Endothelial cell of umbilical vein (primary cell): Measurements from ENCODE around the gene PKNOX2. TPM values are rescaled to one million over a fixed set of nuclear protein-coding genes. Genes with fewer than 3 reads are reported as not detected.

ENCODE experiments used
- BruUV-seq: library from RNA; stranded (reverse); fragments of 400-500 nt; replicated peaks from 2 replicates; lab custom pipeline; 2021; lab: Mats Ljungman, UMichigan
- CTCF ChIA-PET: fragments of 300-600, 350-600 bp; sonication (Branson Sonifier 250); formaldehyde crosslinking; loops from one replicate; lab custom pipeline; 2021; ENCODE audit warnings: antibody characterized with exemption, inconsistent platforms; lab: Charles Lee
- POLR2A ChIA-PET: fragments of 300-600, 350-600 bp; sonication (Branson Sonifier 250); formaldehyde crosslinking; loops from one replicate; lab custom pipeline; 2021; ENCODE audit warnings: antibody characterized with exemption, inconsistent platforms; lab: Charles Lee
- DNase-seq: peaks from one replicate; pipeline ENCODE4 v3.0.0-alpha.2; 2011; ENCODE audit warnings: low read depth, low spot score
- FAIRE-seq: peaks from 2 replicates; lab custom pipeline; 2011; peaks lifted over from hg19 to GRCh38; lab: Jason Lieb, UNC
- H2AFZ ChIP-seq: 2 replicates; pipeline ENCODE4 v1.6.0; 2012; ENCODE audit warnings: low read depth, low read length, control low read depth, inconsistent platforms
- H3K27ac ChIP-seq: 2 replicates; pipeline ENCODE4 v1.5.1; 2011; ENCODE audit warnings: low read depth, mild to moderate bottlenecking, control low read depth, low read length, moderate library complexity; ENCODE audit not compliant: insufficient read depth
- H3K27me3 ChIP-seq, 2 experiments: 2 replicates each; pipeline versions ENCODE4 v1.6.0 to v1.6.1; 2011; ENCODE audit warnings: low read length in 2 of 2, mixed read lengths in 1 of 2; ENCODE audit not compliant: control insufficient read depth in 2 of 2, insufficient read depth in 2 of 2
- H3K36me3 ChIP-seq, 2 experiments: 2 replicates in 1 of 2; 3 replicates in 1 of 2; pipeline ENCODE4 v1.5.1; 2011; ENCODE audit warnings: low read length in 2 of 2, mild to moderate bottlenecking in 1 of 2, moderate library complexity in 1 of 2; ENCODE audit not compliant: control insufficient read depth in 2 of 2, insufficient read depth in 2 of 2; ENCODE audit errors: extremely low read depth in 1 of 2
- H3K4me1 ChIP-seq: 3 replicates; pipeline ENCODE4 v1.5.1; 2011; ENCODE audit warnings: mild to moderate bottlenecking, low read length; ENCODE audit not compliant: control insufficient read depth, insufficient read depth; ENCODE audit errors: extremely low read depth
- H3K4me2 ChIP-seq: 2 replicates; pipeline ENCODE4 v1.6.1; 2011; ENCODE audit warnings: low read length, control low read depth, mixed read lengths; ENCODE audit not compliant: insufficient read depth
- H3K4me3 ChIP-seq, 3 experiments: fragments of 200-600 bp in 1 of 3; sonication (generic), shearing (Covaris generic) in 1 of 3; replicated peaks in 1 of 3; 2 replicates each; pipeline ENCODE4 v1.5.1; 2011 to 2016; ENCODE audit warnings: control low read depth in 3 of 3, low read length in 3 of 3, mild to moderate bottlenecking in 2 of 3, inconsistent platforms in 1 of 3, low read depth in 1 of 3, moderate library complexity in 1 of 3; ENCODE audit not compliant: insufficient read depth in 1 of 3
- H3K79me2 ChIP-seq: 2 replicates; pipeline ENCODE4 v1.6.0; 2012; ENCODE audit warnings: low read length, inconsistent platforms; ENCODE audit not compliant: control insufficient read depth, insufficient read depth
- H3K9ac ChIP-seq: replicated peaks from 2 replicates; pipeline ENCODE3; 2011; ENCODE audit warnings: low read length, control low read depth; ENCODE audit not compliant: insufficient read depth; ENCODE audit errors: extremely low read depth
- H3K9me1 ChIP-seq: replicated peaks from 3 replicates; pipeline ENCODE4 v1.6.0; 2011; ENCODE audit warnings: mild to moderate bottlenecking, low read length; ENCODE audit not compliant: control insufficient read depth, insufficient read depth; ENCODE audit errors: extremely low read depth
- H3K9me3 ChIP-seq: replicated peaks from 2 replicates; pipeline ENCODE4 v1.5.1; 2012; ENCODE audit warnings: low read length, inconsistent platforms; ENCODE audit not compliant: control insufficient read depth, insufficient read depth
- H4K20me1 ChIP-seq: replicated peaks from 2 replicates; pipeline ENCODE3; 2011; ENCODE audit warnings: mild to moderate bottlenecking, low read length; ENCODE audit not compliant: control insufficient read depth, insufficient read depth; ENCODE audit errors: extremely low read depth
- EZH2 ChIP-seq: IDR thresholded peaks from 2 replicates; pipeline ENCODE4 v1.6.1; 2012; ENCODE audit warnings: borderline replicate concordance, low read depth, mild to moderate bottlenecking, moderate library complexity, low read length, inconsistent platforms; ENCODE audit not compliant: severe bottlenecking
- FOS ChIP-seq: IDR thresholded peaks from 2 replicates; pipeline ENCODE4 v1.6.1; 2011; ENCODE audit warnings: mild to moderate bottlenecking, low read length, moderate library complexity, borderline replicate concordance; ENCODE audit not compliant: insufficient read depth
- GATA2 ChIP-seq: IDR thresholded peaks from 2 replicates; pipeline ENCODE4 v1.7.0; 2011; ENCODE audit warnings: low read depth, mild to moderate bottlenecking, moderate library complexity, mixed read lengths, low read length; ENCODE audit not compliant: insufficient read length, insufficient read depth
- JUN ChIP-seq: IDR thresholded peaks from 2 replicates; pipeline ENCODE4 v1.6.1; 2011; ENCODE audit warnings: borderline replicate concordance, low read depth; ENCODE audit not compliant: insufficient read length, insufficient read depth
- MYC ChIP-seq: IDR thresholded peaks from one replicate; pipeline ENCODE4 v1.6.1; 2011; ENCODE audit warnings: mild to moderate bottlenecking, low read depth, low read length
- POLR2A ChIP-seq: IDR thresholded peaks from 2 replicates; pipeline ENCODE4 v1.6.1; 2012; ENCODE audit warnings: low read depth, mild to moderate bottlenecking, control low read depth, low read length
- POLR2AphosphoS5 ChIP-seq: IDR thresholded peaks from 2 replicates; pipeline ENCODE4 v1.6.1; 2012; ENCODE audit warnings: low read depth, mild to moderate bottlenecking, control low read depth, low read length, moderate library complexity; ENCODE audit not compliant: insufficient read depth
- dilution Hi-C: fragments of 300-500 bp; cut with MboI; formaldehyde crosslinking; loops from one replicate; pipeline ENCODE4 v1.15.0; 2019; ENCODE audit warnings: low sequenced_read_pairs; ENCODE audit not compliant: extremely low pct_ligation_motif_present
- intact Hi-C: fragments of 100-400 bp; cut with micrococcal nuclease; formaldehyde crosslinking; loops from one replicate; pipeline ENCODE4 v1.10.0; 2022
- polyA plus RNA-seq, 4 experiments: library from polyadenylated mRNA; depleted of rRNA in 3 of 4; stranded (reverse) in 3 of 4; unstranded in 1 of 4; fragments of >200 nt; gene quantifications; 2 replicates each; pipeline versions ENCODE4 v1.2.1 to v1.2.3, GENCODE V29; 2011 to 2012; ENCODE audit warnings: missing spikeins in 1 of 4
- total RNA-seq: library from RNA; stranded (reverse); gene quantifications from 2 replicates; pipeline ENCODE4 v1.2.3, GENCODE V29; 2021
- TF ChIP-seq, protein P1 (sequence below), 2 donors: IDR thresholded peaks; 1 replicate in 1 of 2; 2 replicates in 1 of 2; pipeline ENCODE4 v1.5.1; 2011; ENCODE audit warnings: low read length in 2 of 2, mild to moderate bottlenecking in 2 of 2, moderate library complexity in 2 of 2, control low read depth in 1 of 2, inconsistent platforms in 1 of 2, low read depth in 1 of 2; ENCODE audit not compliant: insufficient read depth in 1 of 2; ENCODE audit errors: extremely low read depth in 1 of 2
- TF ChIP-seq, protein P2 (sequence below): IDR thresholded peaks from 2 replicates; pipeline ENCODE4 v1.6.1; 2011; ENCODE audit not compliant: insufficient read depth, insufficient read length

The PKNOX2 gene
- total and polyA plus RNA-seq, 2 donors (not counting 3 experiments of a cell fraction or from before 2014, with no cell fraction given): 0.11 to 0.91 TPM

DNA sequence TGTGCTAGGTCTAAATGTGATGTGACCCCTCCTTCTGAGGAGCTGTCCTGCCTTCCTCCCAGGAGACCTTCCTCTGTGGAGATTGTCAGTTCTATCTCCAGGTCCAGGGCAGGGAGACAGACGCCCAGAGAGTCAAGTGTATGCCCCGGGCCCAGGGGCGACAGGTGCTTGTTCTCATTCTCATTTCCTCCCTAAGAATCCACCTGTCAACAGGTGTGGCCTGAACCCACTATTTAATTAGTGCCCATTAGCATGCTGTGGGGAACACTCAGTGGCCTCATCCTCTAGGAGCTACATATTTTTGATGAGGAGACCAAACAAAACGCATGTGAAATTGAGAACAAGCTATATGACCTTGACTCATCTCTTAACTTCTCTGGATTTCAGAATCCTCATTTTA is 9.5 kb downstream of the PKNOX2 start:
- ChIA-PET CTCF (interaction anchor here (1.3 to 3.4 kb wide), 2 partner anchors 10 to 172 kb away, joined by 4 to 17 read pairs; partner anchors contain the start of gene PKNOX2), POLR2A (no interaction called here)
- intact Hi-C loops: no loop called here
- TF ChIP-seq, protein P1, sequence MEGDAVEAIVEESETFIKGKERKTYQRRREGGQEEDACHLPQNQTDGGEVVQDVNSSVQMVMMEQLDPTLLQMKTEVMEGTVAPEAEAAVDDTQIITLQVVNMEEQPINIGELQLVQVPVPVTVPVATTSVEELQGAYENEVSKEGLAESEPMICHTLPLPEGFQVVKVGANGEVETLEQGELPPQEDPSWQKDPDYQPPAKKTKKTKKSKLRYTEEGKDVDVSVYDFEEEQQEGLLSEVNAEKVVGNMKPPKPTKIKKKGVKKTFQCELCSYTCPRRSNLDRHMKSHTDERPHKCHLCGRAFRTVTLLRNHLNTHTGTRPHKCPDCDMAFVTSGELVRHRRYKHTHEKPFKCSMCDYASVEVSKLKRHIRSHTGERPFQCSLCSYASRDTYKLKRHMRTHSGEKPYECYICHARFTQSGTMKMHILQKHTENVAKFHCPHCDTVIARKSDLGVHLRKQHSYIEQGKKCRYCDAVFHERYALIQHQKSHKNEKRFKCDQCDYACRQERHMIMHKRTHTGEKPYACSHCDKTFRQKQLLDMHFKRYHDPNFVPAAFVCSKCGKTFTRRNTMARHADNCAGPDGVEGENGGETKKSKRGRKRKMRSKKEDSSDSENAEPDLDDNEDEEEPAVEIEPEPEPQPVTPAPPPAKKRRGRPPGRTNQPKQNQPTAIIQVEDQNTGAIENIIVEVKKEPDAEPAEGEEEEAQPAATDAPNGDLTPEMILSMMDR (IDR thresholded peaks at IDR 0.05; ENCODE audit: extremely low read depth in 1 of 2, insufficient read depth in 1 of 2, low read depth in 1 of 2, low read length in 2 of 2): no peak
- TF ChIP-seq, protein P2, sequence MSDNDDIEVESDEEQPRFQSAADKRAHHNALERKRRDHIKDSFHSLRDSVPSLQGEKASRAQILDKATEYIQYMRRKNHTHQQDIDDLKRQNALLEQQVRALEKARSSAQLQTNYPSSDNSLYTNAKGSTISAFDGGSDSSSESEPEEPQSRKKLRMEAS: no peak
- TF ChIP-seq GATA2: no peak
- no peak for TF ChIP-seq FOS
- no peak for TF ChIP-seq POLR2A
- TF ChIP-seq POLR2AphosphoS5: no peak
- TF ChIP-seq JUN: no peak
- no peak for TF ChIP-seq MYC
- TF ChIP-seq EZH2: no peak
- Histone ChIP-seq H2AFZ (no peak overlapping the region), H3K4me1 (no peaks in the 10 kb centered on the region), H3K27ac (no peak overlapping the region), H3K9me1 (no peaks in the 10 kb centered on the region), H3K9ac (no peak overlapping the region), H3K27me3 (peaks cover 6 to 20% of the 10 kb centered on the region in 2 experiments), H3K4me2 (no peak overlapping the region), H3K4me3 (no peak overlapping the region), H3K36me3 (no peaks in the 10 kb centered on the region), H4K20me1 (no peaks in the 10 kb centered on the region), H3K9me3 (no peaks in the 10 kb centered on the region), H3K79me2 (no peaks in the 10 kb centered on the region)
- DNase-seq (no peak), FAIRE-seq (no peak)
- no TSS peak for BruUV-seq
- dilution Hi-C loops: no loop called here
